ENCODE data around the gene PRR36.
A peak's percentile ranks its signal among the peaks of the same experiment; 100 is the strongest.

The PRR36 gene

GRCh38 chr19:7869453-7869909 lies 4.7 kb downstream of the PRR36 start:
- Histone ChIP-seq H3K9me3 (replicated peaks in 1 of 2; ENCODE audit: control insufficient read depth in 2 of 2, insufficient read depth in 1 of 2, low read depth in 1 of 2, low read length in 2 of 2) (no peaks in the 10 kb centered on the region), H2AFZ (ENCODE audit: low read length) (no peak overlapping the region), H3K79me1 (ENCODE audit: low read depth, low read length) (peaks cover 3% of the 10 kb centered on the region), H3K36me3 (replicated peaks in 1 of 2; ENCODE audit: control insufficient read depth in 2 of 2, insufficient read depth in 2 of 2, low read length in 2 of 2) (peaks cover 2 to 24% of the 10 kb centered on the region in 2 donors), H3K9ac (ENCODE audit: low read depth, low read length, poor library complexity) (peak overlapping the region; percentile 30), H3K27me3 (ENCODE audit: control insufficient read depth in 3 of 3, insufficient read depth in 3 of 3, low read depth in 1 of 3, low read length in 3 of 3) (peaks cover 0 to 9% (median 0%) of the 10 kb centered on the region in 3 experiments), H2BK12ac (ENCODE audit: low read length) (no peak overlapping the region), H3K27ac (replicated peaks; ENCODE audit: low read length) (peak overlapping the region; percentile 24), H2AK5ac (ENCODE audit: low read depth, low read length) (peak overlapping the region; percentile 94), H3K23ac (ENCODE audit: low read depth, low read length, poor library complexity) (peak overlapping the region; percentile 85), H4K8ac (ENCODE audit: low read depth, low read length) (no peak overlapping the region), H3K4me2 (ENCODE audit: insufficient read depth, low read length, poor library complexity, severe bottlenecking) (peak overlapping the region; percentile 61), H2BK120ac (ENCODE audit: low read depth, low read length) (no peak overlapping the region), H3K4me1 (ENCODE audit: control insufficient read depth in 2 of 2, insufficient read depth in 1 of 2, low read depth in 1 of 2, low read length in 2 of 2) (peaks cover 32 to 33% of the 10 kb centered on the region in 2 donors), H3K18ac (ENCODE audit: low read length) (peak overlapping the region; percentile 96), H3K14ac (ENCODE audit: low read length) (peak overlapping the region; percentile 94), H3K4ac (ENCODE audit: low read length) (no peak overlapping the region), H2BK15ac (ENCODE audit: low read length) (peak overlapping the region; percentile 26), H4K91ac (ENCODE audit: low read depth, low read length, poor library complexity) (no peak overlapping the region), H2BK5ac (ENCODE audit: low read length) (peak overlapping the region; percentile 36), H3K4me3 (ENCODE audit: low read length in 2 of 2) (peak overlapping the region in 1 of 2 donors; percentile 56)
- no CpG with 5 or more reads among the region's 47 CpGs for WGBS, 2 donors (ENCODE audit: extremely low coverage in 2 of 2, insufficient read length in 2 of 2, insufficient replicate concordance in 1 of 2)
- no peak for DNase-seq (ENCODE audit: low spot score)

GRCh38 chr19:7868671-7869452 lies 5.3 kb downstream of the PRR36 start:
- Histone ChIP-seq H2AK5ac (ENCODE audit: low read depth, low read length) (peak overlapping the region; percentile 94), H3K4me3 (ENCODE audit: low read length in 2 of 2) (peak overlapping the region in 1 of 2 donors; percentile 56), H4K8ac (ENCODE audit: low read depth, low read length) (no peak overlapping the region), H2BK12ac (ENCODE audit: low read length) (no peak overlapping the region), H2AFZ (ENCODE audit: low read length) (no peak overlapping the region), H3K14ac (ENCODE audit: low read length) (peak overlapping the region; percentile 49), H3K23ac (ENCODE audit: low read depth, low read length, poor library complexity) (peak overlapping the region; percentile 85), H2BK120ac (ENCODE audit: low read depth, low read length) (no peak overlapping the region), H3K36me3 (replicated peaks in 1 of 2; ENCODE audit: control insufficient read depth in 2 of 2, insufficient read depth in 2 of 2, low read length in 2 of 2) (peaks cover 2 to 24% of the 10 kb centered on the region in 2 donors), H3K79me1 (ENCODE audit: low read depth, low read length) (peaks cover 3% of the 10 kb centered on the region), H2BK15ac (ENCODE audit: low read length) (peak overlapping the region; percentile 91), H3K9me3 (replicated peaks in 1 of 2; ENCODE audit: control insufficient read depth in 2 of 2, insufficient read depth in 1 of 2, low read depth in 1 of 2, low read length in 2 of 2) (no peaks in the 10 kb centered on the region), H3K18ac (ENCODE audit: low read length) (peak overlapping the region; percentile 88), H2BK5ac (ENCODE audit: low read length) (peak overlapping the region; percentile 62), H3K9ac (ENCODE audit: low read depth, low read length, poor library complexity) (peak overlapping the region; percentile 82), H4K91ac (ENCODE audit: low read depth, low read length, poor library complexity) (no peak overlapping the region), H3K4me2 (ENCODE audit: insufficient read depth, low read length, poor library complexity, severe bottlenecking) (peak overlapping the region; percentile 61), H3K27me3 (ENCODE audit: control insufficient read depth in 3 of 3, insufficient read depth in 3 of 3, low read depth in 1 of 3, low read length in 3 of 3) (peaks cover 0 to 14% (median 0%) of the 10 kb centered on the region in 3 experiments), H3K27ac (replicated peaks; ENCODE audit: low read length) (peak overlapping the region; percentile 61), H3K4me1 (ENCODE audit: control insufficient read depth in 2 of 2, insufficient read depth in 1 of 2, low read depth in 1 of 2, low read length in 2 of 2) (peaks cover 32 to 33% of the 10 kb centered on the region in 2 donors), H3K4ac (ENCODE audit: low read length) (no peak overlapping the region)
- no CpG with 5 or more reads among the region's 67 CpGs for WGBS, 2 donors (ENCODE audit: extremely low coverage in 2 of 2, insufficient read length in 2 of 2, insufficient replicate concordance in 1 of 2)
- peak; percentile 86 for DNase-seq (ENCODE audit: low spot score)

GRCh38 chr19:7868326-7868670 lies 5.9 kb downstream of the PRR36 start:
- peaks cover 2 to 24% of the 10 kb centered on the region in 2 donors for H3K36me3 ChIP-seq (replicated peaks in 1 of 2; ENCODE audit: control insufficient read depth in 2 of 2, insufficient read depth in 2 of 2, low read length in 2 of 2)

GRCh38 chr19:7867092-7867844 lies 6.9 kb downstream of the PRR36 start:
- H3K36me3 ChIP-seq (replicated peaks in 1 of 2; ENCODE audit: control insufficient read depth in 2 of 2, insufficient read depth in 2 of 2, low read length in 2 of 2): peaks cover 2 to 18% of the 10 kb centered on the region in 2 donors
- H3K27me3 ChIP-seq (ENCODE audit: control insufficient read depth in 3 of 3, insufficient read depth in 3 of 3, low read depth in 1 of 3, low read length in 3 of 3): peaks cover 0 to 23% (median 5%) of the 10 kb centered on the region in 3 experiments
- H3K4ac ChIP-seq (ENCODE audit: low read length): no peak overlapping the region
- no peak overlapping the region for H2BK5ac ChIP-seq (ENCODE audit: low read length)
- no peak overlapping the region for H3K23ac ChIP-seq (ENCODE audit: low read depth, low read length, poor library complexity)
- peaks cover 21 to 27% of the 10 kb centered on the region in 2 donors for H3K4me1 ChIP-seq (ENCODE audit: control insufficient read depth in 2 of 2, insufficient read depth in 1 of 2, low read depth in 1 of 2, low read length in 2 of 2)
- H3K4me3 ChIP-seq (ENCODE audit: low read length in 2 of 2): peak overlapping the region in 1 of 2 donors; percentile 31
- DNase-seq (ENCODE audit: low spot score): no peak
- no peak overlapping the region for H2BK12ac ChIP-seq (ENCODE audit: low read length)
- peak overlapping the region; percentile 42 for H2AK5ac ChIP-seq (ENCODE audit: low read depth, low read length)
- H3K9ac ChIP-seq (ENCODE audit: low read depth, low read length, poor library complexity): no peak overlapping the region
- H3K79me1 ChIP-seq (ENCODE audit: low read depth, low read length): no peaks in the 10 kb centered on the region
- H3K4me2 ChIP-seq (ENCODE audit: insufficient read depth, low read length, poor library complexity, severe bottlenecking): no peak overlapping the region
- no peak overlapping the region for H4K8ac ChIP-seq (ENCODE audit: low read depth, low read length)
- H3K14ac ChIP-seq (ENCODE audit: low read length): no peak overlapping the region
- H2AFZ ChIP-seq (ENCODE audit: low read length): no peak overlapping the region
- H3K27ac ChIP-seq (replicated peaks; ENCODE audit: low read length): no peak overlapping the region
- no peak overlapping the region for H2BK15ac ChIP-seq (ENCODE audit: low read length)
- H4K91ac ChIP-seq (ENCODE audit: low read depth, low read length, poor library complexity): no peak overlapping the region
- H2BK120ac ChIP-seq (ENCODE audit: low read depth, low read length): no peak overlapping the region
- no peaks in the 10 kb centered on the region for H3K9me3 ChIP-seq (replicated peaks in 1 of 2; ENCODE audit: control insufficient read depth in 2 of 2, insufficient read depth in 1 of 2, low read depth in 1 of 2, low read length in 2 of 2)
- no peak overlapping the region for H3K18ac ChIP-seq (ENCODE audit: low read length)
- no CpG with 5 or more reads among the region's 9 CpGs for WGBS, 2 donors (ENCODE audit: extremely low coverage in 2 of 2, insufficient read length in 2 of 2, insufficient replicate concordance in 1 of 2)

More at GRCh38 chr19:7868326-7868670, 5.9 kb downstream of the PRR36 start:
- peak overlapping the region; percentile 88 for H3K18ac ChIP-seq (ENCODE audit: low read length)
- peaks cover 30 to 33% of the 10 kb centered on the region in 2 donors for H3K4me1 ChIP-seq (ENCODE audit: control insufficient read depth in 2 of 2, insufficient read depth in 1 of 2, low read depth in 1 of 2, low read length in 2 of 2)
- H2BK12ac ChIP-seq (ENCODE audit: low read length): no peak overlapping the region
- H3K4ac ChIP-seq (ENCODE audit: low read length): no peak overlapping the region
- no peak overlapping the region for H2BK120ac ChIP-seq (ENCODE audit: low read depth, low read length)
- no peak overlapping the region for H3K14ac ChIP-seq (ENCODE audit: low read length)
- H4K8ac ChIP-seq (ENCODE audit: low read depth, low read length): no peak overlapping the region
- DNase-seq (ENCODE audit: low spot score): no peak
- peak overlapping the region; percentile 22 for H3K23ac ChIP-seq (ENCODE audit: low read depth, low read length, poor library complexity)
- H3K9me3 ChIP-seq (replicated peaks in 1 of 2; ENCODE audit: control insufficient read depth in 2 of 2, insufficient read depth in 1 of 2, low read depth in 1 of 2, low read length in 2 of 2): no peaks in the 10 kb centered on the region
- no peaks in the 10 kb centered on the region for H3K79me1 ChIP-seq (ENCODE audit: low read depth, low read length)
- H3K4me3 ChIP-seq (ENCODE audit: low read length in 2 of 2): no peak overlapping the region
- H2BK15ac ChIP-seq (ENCODE audit: low read length): no peak overlapping the region
- H3K4me2 ChIP-seq (ENCODE audit: insufficient read depth, low read length, poor library complexity, severe bottlenecking): peak overlapping the region; percentile 61
- peak overlapping the region; percentile 62 for H2BK5ac ChIP-seq (ENCODE audit: low read length)
- no peak overlapping the region for H2AK5ac ChIP-seq (ENCODE audit: low read depth, low read length)
- no peak overlapping the region for H3K9ac ChIP-seq (ENCODE audit: low read depth, low read length, poor library complexity)
- H4K91ac ChIP-seq (ENCODE audit: low read depth, low read length, poor library complexity): no peak overlapping the region
- H3K27me3 ChIP-seq (ENCODE audit: control insufficient read depth in 3 of 3, insufficient read depth in 3 of 3, low read depth in 1 of 3, low read length in 3 of 3): peaks cover 0 to 19% (median 3%) of the 10 kb centered on the region in 3 experiments
- no peak overlapping the region for H2AFZ ChIP-seq (ENCODE audit: low read length)
- WGBS, 2 donors (ENCODE audit: extremely low coverage in 2 of 2, insufficient read length in 2 of 2, insufficient replicate concordance in 1 of 2): no CpG with 5 or more reads among the region's 21 CpGs
- H3K27ac ChIP-seq (replicated peaks; ENCODE audit: low read length): no peak overlapping the region
